MCF 10A (cell line): Measurements from ENCODE around the gene STAT6. TPM values are rescaled to one million over a fixed set of nuclear protein-coding genes. Genes with fewer than 3 reads are reported as not detected.

Experiments
- BruUV-seq: library from RNA; stranded (reverse); fragments of 400-500 nt; replicated peaks from 2 replicates; lab custom pipeline; 2021; lab: Mats Ljungman, UMichigan
- CTCF ChIA-PET: fragments of 300-600 bp; sonication (Branson Sonifier 250); formaldehyde crosslinking; extraction: SDS; loops from one replicate; lab custom pipeline; 2021; ENCODE audit warnings: antibody characterized with exemption, inconsistent platforms; lab: Yijun Ruan, JAX
- POLR2A ChIA-PET: fragments of 300-600, 350-650 bp; sonication (Branson Sonifier 250); formaldehyde crosslinking; extraction: SDS; loops from one replicate; lab custom pipeline; 2020; ENCODE audit warnings: antibody characterized with exemption, inconsistent platforms; lab: Yijun Ruan, JAX
- DNase-seq: peaks from one replicate; pipeline ENCODE4 v3.0.0-alpha.2; 2018; ENCODE audit not compliant: unreplicated experiment
- H3K27ac Mint-ChIP-seq: one replicate; pipeline ENCODE4 v1.8.0; 2022; ENCODE audit warnings: mild to moderate bottlenecking, low read depth, mixed read lengths; ENCODE audit not compliant: unreplicated experiment
- H3K27me3 Mint-ChIP-seq: one replicate; pipeline ENCODE4 v1.8.0; 2022; ENCODE audit warnings: mixed read lengths; ENCODE audit not compliant: insufficient read depth, unreplicated experiment
- H3K36me3 Mint-ChIP-seq: one replicate; pipeline ENCODE4 v1.8.0; 2022; ENCODE audit warnings: mild to moderate bottlenecking, moderate library complexity, mixed read lengths; ENCODE audit not compliant: insufficient read depth, unreplicated experiment
- H3K4me1 Mint-ChIP-seq: one replicate; pipeline ENCODE4 v1.8.0; 2022; ENCODE audit warnings: mixed read lengths; ENCODE audit not compliant: insufficient read depth, unreplicated experiment
- H3K4me3 Mint-ChIP-seq: one replicate; pipeline ENCODE4 v1.8.0; 2022; ENCODE audit warnings: mild to moderate bottlenecking, moderate library complexity, mixed read lengths; ENCODE audit not compliant: unreplicated experiment
- H3K9me3 Mint-ChIP-seq: one replicate; pipeline ENCODE4 v1.8.0; 2022; ENCODE audit warnings: mixed read lengths; ENCODE audit not compliant: unreplicated experiment
- intact Hi-C: fragments of 100-400 bp; cut with micrococcal nuclease; formaldehyde crosslinking; loops from 2 replicates; pipeline ENCODE4 v1.14.1; 2022
- total RNA-seq: library from RNA; stranded (reverse); gene quantifications from 2 replicates; pipeline ENCODE4 v1.2.3, GENCODE V29; 2022
- TF ChIP-seq, protein P1 (sequence below): fragments of 200-600 bp; IDR thresholded peaks from one replicate; pipeline ENCODE4 v1.8.0; 2022; ENCODE audit warnings: antibody characterized with exemption, mild to moderate bottlenecking; ENCODE audit not compliant: unreplicated experiment

Gene STAT6
- total RNA-seq, 1 experiment from 2014 or later, result 99.7 TPM

DNA sequence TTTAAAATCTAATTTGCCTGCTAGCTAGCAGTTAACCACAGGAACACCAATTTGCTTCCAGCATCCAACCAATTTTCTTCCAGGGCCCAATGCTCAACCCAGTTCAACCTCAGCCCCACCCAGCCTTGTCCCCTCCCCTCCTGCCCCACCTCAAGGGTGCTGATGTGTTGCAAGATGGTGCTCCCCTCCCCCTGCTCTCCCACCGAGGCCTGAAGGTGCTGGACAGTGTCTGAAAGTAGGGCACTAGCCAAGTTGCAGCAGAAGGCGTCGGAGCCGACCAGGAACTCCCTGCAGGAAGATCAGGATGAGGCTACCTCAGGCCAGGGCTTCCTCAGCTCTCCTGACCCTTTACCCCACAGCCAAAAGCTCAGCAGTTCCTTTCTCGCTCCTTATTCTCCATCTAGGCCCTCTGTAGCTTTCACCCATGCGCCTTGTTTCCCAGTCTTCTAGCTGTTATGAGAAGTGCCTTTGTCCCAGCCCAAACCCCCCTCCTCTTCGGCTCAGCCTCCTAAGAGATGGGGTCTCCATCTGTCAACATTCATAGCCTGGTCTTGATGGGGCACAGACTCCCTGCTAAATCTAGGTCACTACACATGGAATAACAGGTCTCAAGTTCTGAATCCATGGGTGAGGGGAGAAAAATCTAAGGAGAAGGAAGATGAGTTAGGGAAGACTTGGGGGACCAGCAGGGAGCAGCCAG lies 3.6 kb downstream of the STAT6 start:
- DNase-seq, result no peak
- intact Hi-C loops, result no loop called here
- Mint-ChIP-seq H3K9me3 (no peaks in the 10 kb centered on the region), H3K4me1 (peaks cover 28% of the 10 kb centered on the region), H3K27ac (no peak overlapping the region), H3K4me3 (no peak overlapping the region), H3K27me3 (no peaks in the 10 kb centered on the region), H3K36me3 (peaks cover 47% of the 10 kb centered on the region)
- ChIA-PET CTCF (interaction anchor here (0.6 to 7.3 kb wide), 3 partner anchors 12 to 66 kb away, joined by 3 to 147 read pairs (median 7); partner anchors contain the start of gene NAB2), POLR2A (interaction anchor here (1.5 to 10.2 kb wide), 3 partner anchors 13 to 28 kb away, joined by 4 to 610 read pairs (median 162); partner anchors contain the start of genes NAB2 and NEMP1)
- BruUV-seq, result no TSS peak
- TF ChIP-seq, protein P1, sequence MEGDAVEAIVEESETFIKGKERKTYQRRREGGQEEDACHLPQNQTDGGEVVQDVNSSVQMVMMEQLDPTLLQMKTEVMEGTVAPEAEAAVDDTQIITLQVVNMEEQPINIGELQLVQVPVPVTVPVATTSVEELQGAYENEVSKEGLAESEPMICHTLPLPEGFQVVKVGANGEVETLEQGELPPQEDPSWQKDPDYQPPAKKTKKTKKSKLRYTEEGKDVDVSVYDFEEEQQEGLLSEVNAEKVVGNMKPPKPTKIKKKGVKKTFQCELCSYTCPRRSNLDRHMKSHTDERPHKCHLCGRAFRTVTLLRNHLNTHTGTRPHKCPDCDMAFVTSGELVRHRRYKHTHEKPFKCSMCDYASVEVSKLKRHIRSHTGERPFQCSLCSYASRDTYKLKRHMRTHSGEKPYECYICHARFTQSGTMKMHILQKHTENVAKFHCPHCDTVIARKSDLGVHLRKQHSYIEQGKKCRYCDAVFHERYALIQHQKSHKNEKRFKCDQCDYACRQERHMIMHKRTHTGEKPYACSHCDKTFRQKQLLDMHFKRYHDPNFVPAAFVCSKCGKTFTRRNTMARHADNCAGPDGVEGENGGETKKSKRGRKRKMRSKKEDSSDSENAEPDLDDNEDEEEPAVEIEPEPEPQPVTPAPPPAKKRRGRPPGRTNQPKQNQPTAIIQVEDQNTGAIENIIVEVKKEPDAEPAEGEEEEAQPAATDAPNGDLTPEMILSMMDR, result no peak

DNA sequence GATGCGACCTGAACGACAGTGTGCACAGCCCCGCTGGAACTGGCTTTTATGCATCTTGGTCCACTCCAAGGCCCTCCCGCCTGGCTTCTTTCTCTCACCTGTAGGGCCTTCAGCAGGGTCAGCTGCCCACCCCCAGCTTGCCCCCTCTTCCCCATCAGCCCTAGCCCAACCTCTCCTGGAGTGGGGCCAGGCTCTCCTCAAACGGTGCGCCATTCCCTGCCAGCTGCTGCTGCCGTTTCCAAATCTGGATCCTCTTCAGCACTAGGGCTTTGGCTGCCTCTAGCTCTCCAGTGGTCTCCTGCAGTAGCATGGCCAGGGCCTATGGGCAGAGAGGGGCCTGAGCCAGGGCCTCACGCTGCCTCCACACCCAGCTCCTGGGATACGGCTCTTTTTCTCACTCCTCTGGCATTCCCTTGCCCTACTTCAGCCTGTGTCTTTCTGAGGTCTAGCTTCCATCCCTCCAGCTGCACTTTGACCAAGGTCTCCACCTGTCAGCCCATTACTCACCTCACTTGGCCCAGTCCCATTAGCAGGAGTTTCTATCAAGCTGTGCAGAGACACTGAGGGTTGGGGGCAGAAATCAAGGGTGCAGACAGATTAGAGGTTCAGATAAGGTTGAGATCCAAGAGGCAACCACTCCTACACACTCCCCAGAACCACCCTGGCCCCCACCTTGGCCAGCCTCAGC lies 5.0 kb downstream of the STAT6 start:
- ChIA-PET POLR2A (interaction anchor here (0.6 to 10.2 kb wide), 4 partner anchors 12 to 70 kb away, joined by 3 to 610 read pairs (median 4); partner anchors contain the start of genes NAB2 and NEMP1), CTCF (interaction anchor here (2.6 to 7.3 kb wide), 2 partner anchors 11 to 37 kb away, joined by 7 to 147 read pairs; partner anchors contain the start of gene NAB2)
- Mint-ChIP-seq H3K4me1 (peaks cover 18% of the 10 kb centered on the region), H3K27ac (no peak overlapping the region), H3K9me3 (no peaks in the 10 kb centered on the region), H3K4me3 (no peak overlapping the region), H3K27me3 (no peaks in the 10 kb centered on the region), H3K36me3 (peaks cover 50% of the 10 kb centered on the region)
- no TSS peak for BruUV-seq
- TF ChIP-seq, protein P1, result no peak
- DNase-seq, result no peak
- intact Hi-C loops, result no loop called here

DNA sequence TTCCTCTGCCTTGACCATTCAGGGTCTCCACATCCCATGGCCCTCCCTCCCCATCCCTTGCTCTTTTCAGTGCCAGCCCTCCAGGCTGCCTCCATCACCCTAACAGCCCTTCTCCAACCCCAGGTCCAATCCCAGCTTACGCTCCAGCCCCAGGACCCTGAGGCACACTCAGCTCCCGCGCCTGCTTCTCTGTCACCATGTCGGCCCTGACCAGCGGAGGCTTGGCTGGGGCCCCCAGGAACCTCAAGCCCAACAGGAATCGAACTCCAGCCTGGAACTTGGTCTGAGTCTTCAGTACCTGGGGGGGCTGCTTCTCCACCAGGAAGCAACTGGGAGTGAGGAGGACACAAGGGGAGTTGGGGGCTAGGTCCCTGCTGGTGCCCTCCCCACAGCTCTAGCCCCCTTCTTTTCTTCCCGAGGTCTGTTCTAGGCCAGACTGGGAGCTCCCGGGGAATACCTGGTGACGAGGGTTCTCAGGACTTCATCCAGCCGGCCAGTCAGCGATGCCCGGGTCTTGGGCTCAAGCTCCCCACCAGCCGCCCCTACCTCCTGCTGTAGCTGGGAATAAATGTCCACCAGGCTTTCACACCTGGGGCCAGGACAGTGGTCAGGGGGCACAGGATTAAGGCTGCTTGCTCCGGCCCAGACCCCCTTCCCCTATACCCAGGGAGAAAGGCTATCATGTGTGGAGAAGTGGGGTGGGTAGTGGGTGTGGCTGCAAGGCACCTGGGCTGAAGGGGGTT lies 6.0 kb downstream of the STAT6 start:
- Mint-ChIP-seq H3K27ac (no peak overlapping the region), H3K36me3 (peaks cover 55% of the 10 kb centered on the region), H3K9me3 (no peaks in the 10 kb centered on the region), H3K27me3 (no peaks in the 10 kb centered on the region), H3K4me1 (peaks cover 18% of the 10 kb centered on the region), H3K4me3 (no peak overlapping the region)
- BruUV-seq, result no TSS peak
- intact Hi-C loops, result no loop called here
- TF ChIP-seq, protein P1, result no peak
- ChIA-PET CTCF (interaction anchor here (1.1 kb wide), 1 partner anchor 10 kb away, joined by 4 read pairs; no protein-coding TSS in a partner anchor), POLR2A (interaction anchor here (0.6 to 10.2 kb wide), 3 partner anchors 11 to 27 kb away, joined by 3 to 610 read pairs (median 5); partner anchors contain the start of genes NAB2 and NEMP1)
- DNase-seq, result no peak
